Sigmoid colon (tissue), 4 donors: ENCODE results near the gene TTLL6.

Experiments
- CTCF ChIP-seq, 4 experiments: fragments of 450-650 bp in 3 of 4; fragments of 200-600 bp in 1 of 4; IDR thresholded peaks; one replicate each; pipeline ENCODE4 v1.5.1; 2016 to 2019; ENCODE audit warnings: antibody characterized with exemption in 4 of 4, mild to moderate bottlenecking in 3 of 4, moderate library complexity in 2 of 4
- EP300 ChIP-seq, 4 donors: sonication (generic); formaldehyde crosslinking; IDR thresholded peaks; one replicate each; pipeline ENCODE4 v1.6.1; 2017; ENCODE audit warnings: antibody characterized with exemption in 4 of 4
- POLR2A ChIP-seq, 2 donors: fragments of 450-650 bp; IDR thresholded peaks; one replicate each; pipeline ENCODE4 v1.6.1; 2016; ENCODE audit warnings: antibody characterized with exemption in 2 of 2, mild to moderate bottlenecking in 2 of 2, moderate library complexity in 2 of 2
- POLR2AphosphoS5 ChIP-seq, 4 donors: sonication (generic); formaldehyde crosslinking; IDR thresholded peaks; one replicate each; pipeline ENCODE4 v1.6.1; 2017; ENCODE audit warnings: antibody characterized with exemption in 4 of 4

DNA sequence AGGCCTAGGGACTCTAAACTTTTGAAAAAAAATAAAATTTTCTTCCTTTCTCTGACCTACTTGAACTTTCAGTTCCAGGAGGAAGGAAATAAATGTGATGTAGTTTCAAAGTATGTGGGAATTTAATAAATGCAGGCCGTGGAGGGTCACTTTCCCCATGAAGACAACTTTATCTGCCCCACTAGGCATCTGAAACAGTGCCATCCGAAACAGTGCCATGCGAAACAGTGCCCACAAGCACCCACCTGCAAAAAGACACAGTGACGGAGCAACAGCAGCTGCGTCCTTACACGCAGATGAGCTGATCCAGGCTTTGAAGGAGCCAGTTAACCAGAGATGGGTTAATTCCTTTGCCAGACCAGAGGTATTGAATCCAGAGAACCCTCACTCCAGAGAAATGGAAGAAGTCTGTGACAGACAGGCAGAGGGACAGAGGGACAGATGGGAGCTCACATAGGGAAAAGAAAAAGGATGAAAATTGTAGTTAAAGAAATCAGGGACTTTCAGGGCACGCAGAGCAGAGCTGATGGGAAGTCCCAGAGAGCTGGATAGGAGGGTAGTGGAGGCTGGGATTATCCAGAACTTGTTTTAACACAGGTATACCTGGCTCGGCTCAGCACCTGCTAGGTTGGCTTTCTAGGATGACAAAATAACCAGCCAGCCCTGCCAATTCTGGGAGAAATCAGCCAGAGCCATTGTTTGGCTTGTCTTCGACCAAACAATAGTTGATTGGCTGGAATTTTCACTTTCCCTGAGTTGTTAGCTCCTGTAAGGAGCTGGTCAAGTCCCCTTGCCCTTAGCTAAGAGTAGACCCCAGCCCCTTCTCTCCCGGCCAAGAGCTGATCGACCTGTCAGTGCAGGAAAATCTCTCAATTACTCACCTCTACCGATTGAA is 71.4 kb downstream of the TTLL6 start:
- TF ChIP-seq CTCF (IDR thresholded peaks at IDR 0.05) (no peak), POLR2A (IDR thresholded peaks at IDR 0.05) (no peak), POLR2AphosphoS5 (IDR thresholded peaks at IDR 0.05) (no peak), EP300 (IDR thresholded peaks at IDR 0.05) (no peak)
